Measurements from ENCODE around the gene OR4C11.

DNA sequence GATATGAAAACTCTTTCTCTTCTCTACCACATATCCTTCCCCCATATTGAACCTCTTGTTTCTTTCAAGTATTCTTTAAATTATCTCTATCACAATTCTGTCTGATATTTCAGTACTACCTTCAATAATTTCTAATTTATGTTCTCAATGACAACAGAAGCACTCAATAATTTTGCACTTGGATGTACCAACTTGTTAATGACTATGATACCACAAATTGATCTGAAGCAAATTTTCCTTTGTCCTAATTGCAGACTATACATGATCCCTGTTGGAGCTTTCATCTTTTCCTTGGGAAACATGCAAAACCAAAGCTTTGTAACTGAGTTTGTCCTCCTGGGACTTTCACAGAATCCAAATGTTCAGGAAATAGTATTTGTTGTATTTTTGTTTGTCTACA, 53.3 kb downstream of the OR4C11 start, which contains the start of gene OR4C15:
- TF ChIP-seq, protein P1, sequence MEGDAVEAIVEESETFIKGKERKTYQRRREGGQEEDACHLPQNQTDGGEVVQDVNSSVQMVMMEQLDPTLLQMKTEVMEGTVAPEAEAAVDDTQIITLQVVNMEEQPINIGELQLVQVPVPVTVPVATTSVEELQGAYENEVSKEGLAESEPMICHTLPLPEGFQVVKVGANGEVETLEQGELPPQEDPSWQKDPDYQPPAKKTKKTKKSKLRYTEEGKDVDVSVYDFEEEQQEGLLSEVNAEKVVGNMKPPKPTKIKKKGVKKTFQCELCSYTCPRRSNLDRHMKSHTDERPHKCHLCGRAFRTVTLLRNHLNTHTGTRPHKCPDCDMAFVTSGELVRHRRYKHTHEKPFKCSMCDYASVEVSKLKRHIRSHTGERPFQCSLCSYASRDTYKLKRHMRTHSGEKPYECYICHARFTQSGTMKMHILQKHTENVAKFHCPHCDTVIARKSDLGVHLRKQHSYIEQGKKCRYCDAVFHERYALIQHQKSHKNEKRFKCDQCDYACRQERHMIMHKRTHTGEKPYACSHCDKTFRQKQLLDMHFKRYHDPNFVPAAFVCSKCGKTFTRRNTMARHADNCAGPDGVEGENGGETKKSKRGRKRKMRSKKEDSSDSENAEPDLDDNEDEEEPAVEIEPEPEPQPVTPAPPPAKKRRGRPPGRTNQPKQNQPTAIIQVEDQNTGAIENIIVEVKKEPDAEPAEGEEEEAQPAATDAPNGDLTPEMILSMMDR (conservative IDR thresholded peaks at IDR 0.05; ENCODE audit: low read depth, low read length) = no peak
- no peak for TF ChIP-seq EZH2 (IDR thresholded peaks at IDR 0.05; ENCODE audit: borderline replicate concordance, low read depth, low read length, poor library complexity, severe bottlenecking)

Data from A673 (cell line).